NCI-H748 (cell line): ENCODE data around the gene LYZL1.
"Not testable (repeated sequence)": the region's sequence is repeated elsewhere in the genome, so short reads cannot be mapped to it uniquely, and the experiment has no call there.

Source experiments
- DNase-seq: peaks from one replicate; lab custom pipeline; 2025; ENCODE audit not compliant: unreplicated experiment; lab: John Stamatoyannopoulos, UW

Gene LYZL1

GRCh38 chr10:29304995-29305335 is 16.1 kb downstream of the LYZL1 start:
- no peak for DNase-seq

- DNase-seq: no peak
Measured at GRCh38 chr10:29306688-29307087, 17.8 kb downstream of the LYZL1 start.

GRCh38 chr10:29308142-29308541 is 19.3 kb downstream of the LYZL1 start:
- DNase-seq: not testable (repeated sequence)

- no peak for DNase-seq
Measured at GRCh38 chr10:29309465-29309864, 20.6 kb downstream of the LYZL1 start.

GRCh38 chr10:29310463-29310862 is 21.6 kb downstream of the LYZL1 start:
- not testable (repeated sequence) for DNase-seq

GRCh38 chr10:29313071-29313470 is 24.2 kb downstream of the LYZL1 start:
- DNase-seq: no peak

GRCh38 chr10:29314726-29315125 is 25.9 kb downstream of the LYZL1 start:
- no peak for DNase-seq

- no peak for DNase-seq
Measured at GRCh38 chr10:29315814-29316213, 26.9 kb downstream of the LYZL1 start.

GRCh38 chr10:29316308-29317026 is 27.6 kb downstream of the LYZL1 start:
- no peak for DNase-seq

- no peak for DNase-seq
Measured at GRCh38 chr10:29317027-29317420, 28.2 kb downstream of the LYZL1 start.

GRCh38 chr10:29317423-29318021 is 28.7 kb downstream of the LYZL1 start:
- no peak for DNase-seq

GRCh38 chr10:29318141-29319071 is 29.5 kb downstream of the LYZL1 start:
- DNase-seq: peak; percentile 44

- DNase-seq: no peak
Measured at GRCh38 chr10:29319205-29319781, 30.4 kb downstream of the LYZL1 start.

- DNase-seq: not testable (repeated sequence)
Measured at GRCh38 chr10:29320680-29321121, 31.8 kb downstream of the LYZL1 start.

- no peak for DNase-seq
Measured at GRCh38 chr10:29321656-29322055, 32.8 kb downstream of the LYZL1 start.

- no peak for DNase-seq
Measured at GRCh38 chr10:29322918-29323317, 34.0 kb downstream of the LYZL1 start.

- DNase-seq: no peak
Measured at GRCh38 chr10:29323367-29323766, 34.5 kb downstream of the LYZL1 start.

GRCh38 chr10:29324220-29324841 is 35.5 kb downstream of the LYZL1 start:
- DNase-seq: no peak

- DNase-seq: no peak
Measured at GRCh38 chr10:29326299-29326698, 37.4 kb downstream of the LYZL1 start.

GRCh38 chr10:29326886-29327745 is 38.2 kb downstream of the LYZL1 start:
- DNase-seq: no peak
